ENCODE measurements around the gene TPRKB.
"Not testable (repeated sequence)": the region's sequence is repeated elsewhere in the genome, so short reads cannot be mapped to it uniquely, and the experiment has no call there.

TPRKB gene

GRCh38 chr2:73697606-73698005 is 39.5 kb downstream of the TPRKB start:
- TF ChIP-seq CTCF (conservative IDR thresholded peaks at IDR 0.05; ENCODE audit: low read depth, low read length) = no peak
- Histone ChIP-seq H3K36me3 (ENCODE audit: insufficient read depth) (no peaks in the 10 kb centered on the region), H3K4me2 (no peak overlapping the region), H2AFZ (ENCODE audit: low read depth) (no peak overlapping the region), H3K27ac (no peak overlapping the region), H3K27me3 (ENCODE audit: insufficient read depth, low read depth) (no peaks in the 10 kb centered on the region), H4K20me1 (ENCODE audit: insufficient read depth) (no peaks in the 10 kb centered on the region), H3K4me1 (ENCODE audit: low read depth, poor library complexity, severe bottlenecking) (no peaks in the 10 kb centered on the region), H3K79me2 (ENCODE audit: insufficient read depth, low read depth) (no peaks in the 10 kb centered on the region), H3K9ac (no peak overlapping the region), H3K4me3 (IDR thresholded peaks at IDR 0.05; ENCODE audit: insufficient read depth, low read depth, low read length) (no peak overlapping the region)

GRCh38 chr2:73696985-73697384 is 40.2 kb downstream of the TPRKB start:
- H3K4me1 ChIP-seq (ENCODE audit: low read depth, poor library complexity, severe bottlenecking); H4K20me1 ChIP-seq (ENCODE audit: insufficient read depth); H3K4me3 ChIP-seq (IDR thresholded peaks at IDR 0.05; ENCODE audit: insufficient read depth, low read depth, low read length); H2AFZ ChIP-seq (ENCODE audit: low read depth); H3K27ac ChIP-seq; H3K9ac ChIP-seq; H3K4me2 ChIP-seq; H3K27me3 ChIP-seq (ENCODE audit: insufficient read depth, low read depth); H3K36me3 ChIP-seq (ENCODE audit: insufficient read depth); H3K79me2 ChIP-seq (ENCODE audit: insufficient read depth, low read depth): not testable (repeated sequence)

GRCh38 chr2:73696521-73696920 is 40.6 kb downstream of the TPRKB start:
- H3K27ac ChIP-seq; H3K4me1 ChIP-seq (ENCODE audit: low read depth, poor library complexity, severe bottlenecking); H4K20me1 ChIP-seq (ENCODE audit: insufficient read depth); H3K4me3 ChIP-seq (IDR thresholded peaks at IDR 0.05; ENCODE audit: insufficient read depth, low read depth, low read length); H3K79me2 ChIP-seq (ENCODE audit: insufficient read depth, low read depth); H3K4me2 ChIP-seq; H2AFZ ChIP-seq (ENCODE audit: low read depth); H3K9ac ChIP-seq; H3K36me3 ChIP-seq (ENCODE audit: insufficient read depth); H3K27me3 ChIP-seq (ENCODE audit: insufficient read depth, low read depth): not testable (repeated sequence)

- not testable (repeated sequence) for H2AFZ ChIP-seq (ENCODE audit: low read depth); H3K4me2 ChIP-seq; H3K79me2 ChIP-seq (ENCODE audit: insufficient read depth, low read depth); H3K27ac ChIP-seq; H3K9ac ChIP-seq; H3K36me3 ChIP-seq (ENCODE audit: insufficient read depth); H4K20me1 ChIP-seq (ENCODE audit: insufficient read depth); H3K4me1 ChIP-seq (ENCODE audit: low read depth, poor library complexity, severe bottlenecking); H3K27me3 ChIP-seq (ENCODE audit: insufficient read depth, low read depth); H3K4me3 ChIP-seq (IDR thresholded peaks at IDR 0.05; ENCODE audit: insufficient read depth, low read depth, low read length)
- peak; percentile 82 for TF ChIP-seq CTCF (conservative IDR thresholded peaks at IDR 0.05; ENCODE audit: low read depth, low read length)
These were observed 46.6 kb downstream of the TPRKB start for GRCh38 chr2:73690372-73691088.

GRCh38 chr2:73688494-73688893 is 48.7 kb downstream of the TPRKB start:
- not testable (repeated sequence) for H3K79me2 ChIP-seq (ENCODE audit: insufficient read depth, low read depth); H2AFZ ChIP-seq (ENCODE audit: low read depth); H3K27me3 ChIP-seq (ENCODE audit: insufficient read depth, low read depth); H3K36me3 ChIP-seq (ENCODE audit: insufficient read depth); H3K4me1 ChIP-seq (ENCODE audit: low read depth, poor library complexity, severe bottlenecking); H3K9ac ChIP-seq; H4K20me1 ChIP-seq (ENCODE audit: insufficient read depth); H3K4me3 ChIP-seq (IDR thresholded peaks at IDR 0.05; ENCODE audit: insufficient read depth, low read depth, low read length); H3K4me2 ChIP-seq; H3K27ac ChIP-seq

- no peaks in the 10 kb centered on the region for H4K20me1 ChIP-seq (ENCODE audit: insufficient read depth)
- H3K79me2 ChIP-seq (ENCODE audit: insufficient read depth, low read depth) = no peaks in the 10 kb centered on the region
- no peaks in the 10 kb centered on the region for H3K36me3 ChIP-seq (ENCODE audit: insufficient read depth)
- no peak for TF ChIP-seq CTCF (conservative IDR thresholded peaks at IDR 0.05; ENCODE audit: low read depth, low read length)
- H3K27me3 ChIP-seq (ENCODE audit: insufficient read depth, low read depth) = no peaks in the 10 kb centered on the region
- H3K9ac ChIP-seq = no peak overlapping the region
- no peak overlapping the region for H2AFZ ChIP-seq (ENCODE audit: low read depth)
- H3K4me3 ChIP-seq (IDR thresholded peaks at IDR 0.05; ENCODE audit: insufficient read depth, low read depth, low read length) = no peak overlapping the region
- H3K4me2 ChIP-seq = no peak overlapping the region
- no peak overlapping the region for H3K27ac ChIP-seq
- H3K4me1 ChIP-seq (ENCODE audit: low read depth, poor library complexity, severe bottlenecking) = no peaks in the 10 kb centered on the region
These were observed 51.2 kb downstream of the TPRKB start for GRCh38 chr2:73685764-73686438.

- not testable (repeated sequence) for H3K4me2 ChIP-seq; H3K27ac ChIP-seq; H4K20me1 ChIP-seq (ENCODE audit: insufficient read depth); H3K4me1 ChIP-seq (ENCODE audit: low read depth, poor library complexity, severe bottlenecking); H2AFZ ChIP-seq (ENCODE audit: low read depth); H3K4me3 ChIP-seq (IDR thresholded peaks at IDR 0.05; ENCODE audit: insufficient read depth, low read depth, low read length); H3K36me3 ChIP-seq (ENCODE audit: insufficient read depth); H3K9ac ChIP-seq; H3K79me2 ChIP-seq (ENCODE audit: insufficient read depth, low read depth); H3K27me3 ChIP-seq (ENCODE audit: insufficient read depth, low read depth)
These were observed 52.2 kb downstream of the TPRKB start for GRCh38 chr2:73684905-73685304.

GRCh38 chr2:73684325-73684724 is 52.8 kb downstream of the TPRKB start:
- H2AFZ ChIP-seq (ENCODE audit: low read depth); H3K27me3 ChIP-seq (ENCODE audit: insufficient read depth, low read depth); H3K36me3 ChIP-seq (ENCODE audit: insufficient read depth); H3K4me2 ChIP-seq; H3K9ac ChIP-seq; H4K20me1 ChIP-seq (ENCODE audit: insufficient read depth); H3K27ac ChIP-seq; H3K79me2 ChIP-seq (ENCODE audit: insufficient read depth, low read depth); H3K4me3 ChIP-seq (IDR thresholded peaks at IDR 0.05; ENCODE audit: insufficient read depth, low read depth, low read length); H3K4me1 ChIP-seq (ENCODE audit: low read depth, poor library complexity, severe bottlenecking): not testable (repeated sequence)

Measured in KMS-11 (cell line).